ENCODE data around the gene SEC61G. TPM values are rescaled to one million over a fixed set of nuclear protein-coding genes. Genes with fewer than 3 reads are reported as not detected.
A peak's percentile ranks its signal among the peaks of the same experiment; 100 is the strongest.

SEC61G gene
- total and polyA plus RNA-seq, 7 donors, result 44.1 to 423 (median 67.8) TPM

DNA sequence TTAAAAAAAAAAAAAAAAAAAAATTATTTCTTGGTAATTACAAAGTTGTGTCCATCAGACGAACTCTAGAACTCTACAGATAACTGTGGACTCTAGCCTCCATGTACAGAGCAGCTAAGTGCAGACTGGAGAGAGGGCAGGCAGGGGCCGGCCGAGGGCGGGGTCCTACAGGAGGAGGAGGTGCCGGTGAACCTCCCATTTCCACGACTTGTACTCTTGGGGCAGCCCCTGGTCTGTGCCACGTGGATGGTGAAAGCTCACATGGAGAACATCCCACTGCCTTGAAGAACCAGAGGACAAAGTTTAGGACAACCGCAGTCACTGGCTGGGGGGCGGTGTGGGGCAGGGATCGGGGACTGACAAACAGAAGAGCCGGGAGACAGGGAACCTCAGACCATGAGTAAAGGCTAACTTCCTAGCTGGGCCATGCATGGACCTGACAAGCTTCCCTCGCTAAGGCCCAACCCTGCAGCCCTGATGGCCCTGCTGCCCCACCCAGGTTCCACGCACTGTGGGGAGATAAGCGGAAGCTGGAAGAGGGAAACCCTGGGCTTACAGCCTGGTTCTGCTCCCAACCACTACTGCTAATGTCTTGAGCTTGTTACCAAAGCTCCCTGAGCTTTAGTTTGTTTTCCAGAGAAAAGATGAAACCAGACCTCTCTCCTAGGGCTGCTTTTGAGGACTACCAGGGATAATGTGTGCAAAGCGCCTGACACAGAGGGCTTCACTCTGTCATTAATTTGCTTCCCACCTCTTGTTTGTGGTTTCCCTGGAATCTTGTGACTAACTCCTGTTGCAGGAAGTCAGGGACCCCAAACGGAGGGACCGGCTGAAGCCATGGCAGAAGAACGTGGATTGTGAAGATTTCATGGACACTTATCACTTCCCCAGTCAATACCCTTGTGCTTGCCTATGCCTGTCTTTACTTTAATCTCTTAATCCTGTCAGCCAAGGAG lies 16.1 kb upstream of the SEC61G start:
- ATAC-seq (peak in 2 of 4 donors; percentile 7 to 14), DNase-seq (no peak)
- no peaks in the 10 kb centered on the region for H3K36me3 ChIP-seq (ENCODE audit: insufficient read depth in 1 of 2, low read depth in 1 of 2)
- no peak overlapping the region for H3K27ac ChIP-seq
- H3K4me1 ChIP-seq, result no peaks in the 10 kb centered on the region
- H3K9me3 ChIP-seq, result no peaks in the 10 kb centered on the region
- H3K27me3 ChIP-seq (ENCODE audit: insufficient read depth in 3 of 3, low read length in 2 of 3), result peaks cover 0 to 1% (median 0%) of the 10 kb centered on the region in 3 donors
- no peak overlapping the region for H3K4me3 ChIP-seq
- WGBS, 3 donors, result 89 to 91% (median 91%) methylated on average over 18 of the region's 18 CpGs
- TF ChIP-seq, protein P1, sequence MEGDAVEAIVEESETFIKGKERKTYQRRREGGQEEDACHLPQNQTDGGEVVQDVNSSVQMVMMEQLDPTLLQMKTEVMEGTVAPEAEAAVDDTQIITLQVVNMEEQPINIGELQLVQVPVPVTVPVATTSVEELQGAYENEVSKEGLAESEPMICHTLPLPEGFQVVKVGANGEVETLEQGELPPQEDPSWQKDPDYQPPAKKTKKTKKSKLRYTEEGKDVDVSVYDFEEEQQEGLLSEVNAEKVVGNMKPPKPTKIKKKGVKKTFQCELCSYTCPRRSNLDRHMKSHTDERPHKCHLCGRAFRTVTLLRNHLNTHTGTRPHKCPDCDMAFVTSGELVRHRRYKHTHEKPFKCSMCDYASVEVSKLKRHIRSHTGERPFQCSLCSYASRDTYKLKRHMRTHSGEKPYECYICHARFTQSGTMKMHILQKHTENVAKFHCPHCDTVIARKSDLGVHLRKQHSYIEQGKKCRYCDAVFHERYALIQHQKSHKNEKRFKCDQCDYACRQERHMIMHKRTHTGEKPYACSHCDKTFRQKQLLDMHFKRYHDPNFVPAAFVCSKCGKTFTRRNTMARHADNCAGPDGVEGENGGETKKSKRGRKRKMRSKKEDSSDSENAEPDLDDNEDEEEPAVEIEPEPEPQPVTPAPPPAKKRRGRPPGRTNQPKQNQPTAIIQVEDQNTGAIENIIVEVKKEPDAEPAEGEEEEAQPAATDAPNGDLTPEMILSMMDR (IDR thresholded peaks at IDR 0.05), result no peak
- intact Hi-C loops (cut with DNase I), result loop anchor here (1.0 to 10.0 kb wide), 4 partner anchors 240 to 642 kb away; partner anchors contain the start of gene EGFR (in 1 of the 2)

DNA sequence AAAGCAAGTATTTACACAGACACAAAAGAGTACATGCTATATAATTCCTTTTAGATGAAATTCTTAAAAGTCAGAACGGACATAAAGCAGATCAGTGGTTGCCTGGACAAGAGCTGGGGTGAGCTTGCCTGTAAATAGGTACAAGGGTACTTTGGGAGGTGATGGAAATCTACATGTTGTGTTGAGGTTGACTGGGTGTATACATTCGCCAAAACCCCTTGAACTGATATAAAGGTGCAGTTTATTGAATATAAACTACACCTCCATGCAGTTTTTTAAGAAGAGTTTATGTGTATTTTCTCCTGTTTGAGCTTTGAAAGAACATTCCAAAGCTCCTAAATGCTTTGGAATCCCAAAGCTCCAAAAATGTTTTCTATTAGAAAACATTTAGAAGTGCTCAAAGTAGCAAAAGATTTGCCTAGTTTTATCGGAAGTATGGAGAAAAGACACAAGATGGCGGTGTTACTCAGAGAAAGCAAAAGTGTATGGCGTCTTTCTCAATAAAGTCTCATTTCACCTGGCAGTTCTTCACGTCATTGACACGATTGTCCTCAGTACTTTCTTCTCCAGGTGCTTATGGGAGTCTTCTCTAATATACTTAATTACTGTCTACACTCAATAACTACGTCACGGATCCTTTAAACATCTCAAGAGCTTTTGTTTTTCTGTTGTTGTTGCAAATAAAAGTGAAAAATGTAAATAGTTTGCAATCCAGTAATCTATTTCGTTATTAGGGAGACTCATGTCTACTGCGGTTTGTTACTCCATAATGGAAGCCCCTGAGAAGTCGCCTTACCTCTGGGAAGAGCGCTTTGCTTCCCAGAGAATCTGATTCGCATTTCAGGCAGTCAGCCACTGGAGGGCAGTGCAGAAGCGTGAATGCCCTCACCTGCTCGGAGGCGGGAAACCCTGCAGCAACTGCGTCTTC lies 14.7 kb upstream of the SEC61G start:
- Histone ChIP-seq H3K4me3 (peak overlapping the region; percentile 62), H3K9me3 (no peaks in the 10 kb centered on the region), H3K4me1 (no peaks in the 10 kb centered on the region), H3K27ac (no peak overlapping the region), H3K27me3 (ENCODE audit: insufficient read depth in 3 of 3, low read length in 2 of 3) (peaks cover 0 to 4% (median 1%) of the 10 kb centered on the region in 3 donors), H3K36me3 (ENCODE audit: insufficient read depth in 1 of 2, low read depth in 1 of 2) (no peaks in the 10 kb centered on the region)
- peak; percentile 78 to 89 for DNase-seq
- peak; percentile 93 to 99 (median 97) for ATAC-seq
- WGBS, 3 donors, result 17 to 21% (median 19%) methylated on average over 18 of the region's 18 CpGs
- TF ChIP-seq, protein P1 (IDR thresholded peaks at IDR 0.05), result peak; percentile 83
- intact Hi-C loops (cut with DNase I), result loop anchor here (1.0 to 10.0 kb wide), 3 partner anchors 241 to 482 kb away; partner anchors contain the start of gene EGFR (in 1 of the 2)

DNA sequence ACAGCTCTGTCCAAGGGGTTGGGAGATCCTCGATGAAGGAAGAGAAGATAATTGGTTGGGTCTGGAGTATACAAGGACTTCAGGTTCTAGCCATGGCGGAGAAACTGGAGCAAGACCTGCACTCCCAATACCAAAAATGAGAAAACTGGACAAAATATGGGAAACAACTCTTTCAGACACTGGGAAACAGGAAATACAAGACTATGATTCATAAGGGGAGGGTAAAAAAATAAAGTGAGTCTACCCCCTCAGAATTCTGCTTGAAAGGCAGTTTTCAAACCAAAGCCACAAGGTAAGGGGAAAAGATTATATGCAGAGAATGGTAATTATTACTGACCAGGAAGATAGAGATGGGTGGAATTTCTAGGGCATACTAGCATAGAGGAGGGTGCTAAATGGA lies 10.2 kb upstream of the SEC61G start:
- H3K27me3 ChIP-seq (ENCODE audit: insufficient read depth in 3 of 3, low read length in 2 of 3), result peaks cover 0 to 16% (median 0%) of the 10 kb centered on the region in 3 donors
- no peak for ATAC-seq
- no peaks in the 10 kb centered on the region for H3K36me3 ChIP-seq (ENCODE audit: insufficient read depth in 1 of 2, low read depth in 1 of 2)
- no peak for DNase-seq
- intact Hi-C loops (cut with DNase I), result no loop called here
- H3K4me1 ChIP-seq, result no peaks in the 10 kb centered on the region
- H3K4me3 ChIP-seq, result no peak overlapping the region
- TF ChIP-seq, protein P1 (IDR thresholded peaks at IDR 0.05), result no peak
- no peaks in the 10 kb centered on the region for H3K9me3 ChIP-seq
- 92 to 93% (median 93%) methylated on average over 2 of the region's 2 CpGs for WGBS, 3 donors
- H3K27ac ChIP-seq, result no peak overlapping the region

DNA sequence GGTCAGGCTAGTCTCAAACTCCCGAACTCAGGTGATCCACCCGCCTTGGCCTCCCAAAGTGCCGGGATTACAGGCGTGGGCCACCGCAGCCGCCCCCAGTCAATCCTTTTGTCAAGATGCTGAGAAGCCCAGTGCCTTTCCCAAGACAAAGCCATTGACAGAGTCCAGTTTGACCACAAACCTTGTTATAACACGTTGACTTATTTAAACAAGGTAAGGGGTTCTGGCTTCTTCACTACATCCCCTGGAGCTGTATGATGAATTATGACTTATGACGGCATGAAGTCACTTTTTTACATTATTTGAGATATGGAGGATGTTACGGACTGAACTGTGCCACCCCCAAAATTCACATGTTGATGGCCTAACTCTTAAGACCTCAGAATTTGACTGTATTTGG lies 5.8 kb upstream of the SEC61G start:
- Histone ChIP-seq H3K4me1 (no peaks in the 10 kb centered on the region), H3K9me3 (no peaks in the 10 kb centered on the region), H3K4me3 (no peak overlapping the region), H3K27ac (no peak overlapping the region), H3K27me3 (ENCODE audit: insufficient read depth in 3 of 3, low read length in 2 of 3) (peaks cover 0 to 16% (median 0%) of the 10 kb centered on the region in 3 donors), H3K36me3 (ENCODE audit: insufficient read depth in 1 of 2, low read depth in 1 of 2) (no peaks in the 10 kb centered on the region)
- intact Hi-C loops (cut with DNase I), result no loop called here
- DNase-seq (no peak), ATAC-seq (no peak)
- TF ChIP-seq, protein P1 (IDR thresholded peaks at IDR 0.05), result no peak
- 89 to 92% (median 90%) methylated on average over 9 of the region's 9 CpGs for WGBS, 3 donors

All from psoas muscle (tissue), 8 donors.